DOHH2 (cell line): ENCODE results near the gene SPTBN1.

Experiments used
- H3F3A ChIP-seq: fragments of 200-600 bp; sonication (generic), shearing (Covaris generic); 2 replicates; pipeline ENCODE4 v1.6.0; 2016; ENCODE audit warnings: antibody characterized with exemption, mild to moderate bottlenecking; ENCODE audit not compliant: control insufficient read depth, insufficient read depth
- H3K27ac ChIP-seq: fragments of 200-600 bp; sonication (generic); 2 replicates; pipeline ENCODE4 v1.5.1; 2014; ENCODE audit warnings: low read depth, mild to moderate bottlenecking, low read length, moderate library complexity
- H3K27me3 ChIP-seq: fragments of 200-600 bp; sonication (generic); 2 replicates; pipeline ENCODE4 v1.6.1; 2014; ENCODE audit warnings: mild to moderate bottlenecking, low read length, mixed read lengths; ENCODE audit not compliant: control insufficient read depth
- H3K36me3 ChIP-seq: fragments of 200-600 bp; sonication (generic); 2 replicates; pipeline ENCODE4 v1.6.1; 2014; ENCODE audit warnings: mild to moderate bottlenecking, low read length, moderate library complexity, mixed read lengths; ENCODE audit not compliant: control insufficient read depth
- H3K4me1 ChIP-seq: fragments of 200-600 bp; sonication (generic); 2 replicates; pipeline ENCODE4 v1.6.1; 2014; ENCODE audit warnings: mild to moderate bottlenecking, low read length, mixed read lengths; ENCODE audit not compliant: control insufficient read depth
- H3K4me2 ChIP-seq: fragments of 200-600 bp; sonication (generic); 2 replicates; pipeline ENCODE4 v1.6.0; 2014; ENCODE audit warnings: mild to moderate bottlenecking, low read length, moderate library complexity
- H3K4me3 ChIP-seq: fragments of 200-600 bp; sonication (generic); 2 replicates; pipeline ENCODE4 v1.5.1; 2014; ENCODE audit warnings: mild to moderate bottlenecking, low read length, mixed read lengths
- H3K79me2 ChIP-seq: fragments of 200-600 bp; sonication (generic); 2 replicates; pipeline ENCODE4 v1.6.1; 2014; ENCODE audit warnings: mild to moderate bottlenecking, low read length, mixed read lengths; ENCODE audit not compliant: control insufficient read depth
- H3K9me2 ChIP-seq: fragments of 200-600 bp; sonication (generic); replicated peaks from 2 replicates; pipeline ENCODE4 v1.6.1; 2014; ENCODE audit warnings: mild to moderate bottlenecking, low read length, mixed read lengths; ENCODE audit not compliant: control insufficient read depth
- H3K9me3 ChIP-seq: fragments of 200-600 bp; sonication (generic); 2 replicates; pipeline ENCODE4 v1.6.1; 2014; ENCODE audit warnings: antibody characterized with exemption, low read length, mixed read lengths; ENCODE audit not compliant: control insufficient read depth, insufficient read depth
- H4K20me1 ChIP-seq: fragments of 200-600 bp; sonication (generic); 2 replicates; pipeline ENCODE4 v1.6.0; 2014; ENCODE audit warnings: low read depth, mild to moderate bottlenecking, antibody characterized with exemption, low read length, moderate library complexity; ENCODE audit not compliant: control insufficient read depth, insufficient read depth
- EZH2phosphoT487 ChIP-seq: fragments of 200-600 bp; sonication (generic); IDR thresholded peaks from 2 replicates; pipeline ENCODE4 v1.6.1; 2017; ENCODE audit warnings: borderline replicate concordance, mild to moderate bottlenecking, antibody characterized with exemption, low read length, moderate library complexity, mixed read lengths
- TF ChIP-seq, protein P1 (sequence below): fragments of 200-600 bp; sonication (generic); IDR thresholded peaks from one replicate; pipeline ENCODE4 v1.5.1; 2014; ENCODE audit warnings: antibody characterized with exemption, mild to moderate bottlenecking, low read depth, low read length; ENCODE audit not compliant: poor library complexity, severe bottlenecking

Gene SPTBN1

DNA sequence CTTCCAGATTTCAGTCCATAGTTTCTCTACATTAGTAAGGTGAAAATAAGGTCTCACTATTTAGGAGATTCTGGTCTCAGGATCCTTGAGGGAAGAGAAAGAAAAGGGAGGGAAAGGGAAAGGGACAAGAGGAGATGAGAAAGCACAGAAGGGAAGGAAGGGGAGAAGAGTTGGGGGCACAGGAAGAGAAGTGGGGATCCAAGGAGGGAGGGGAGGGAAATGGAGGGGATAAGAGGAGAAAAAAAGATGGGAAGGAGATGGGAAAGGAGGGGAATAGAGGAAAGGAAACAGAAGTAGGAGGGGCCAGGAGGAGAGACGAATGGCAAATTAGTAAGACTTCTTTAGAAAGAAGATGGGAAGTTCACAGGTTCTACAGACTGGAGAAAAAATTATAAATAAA, 39.2 kb upstream of the SPTBN1 start:
- Histone ChIP-seq H3K4me1 (no peaks in the 10 kb centered on the region), H3K36me3 (no peaks in the 10 kb centered on the region), H3K79me2 (no peaks in the 10 kb centered on the region), H3K9me2 (no peaks in the 10 kb centered on the region), H3K9me3 (no peaks in the 10 kb centered on the region), H3K27ac (no peak overlapping the region), H3K4me2 (no peak overlapping the region), H3K27me3 (no peaks in the 10 kb centered on the region), H3K4me3 (no peak overlapping the region), H4K20me1 (no peaks in the 10 kb centered on the region), H3F3A (no peaks in the 10 kb centered on the region)
- TF ChIP-seq EZH2phosphoT487, result no peak
- TF ChIP-seq, protein P1, sequence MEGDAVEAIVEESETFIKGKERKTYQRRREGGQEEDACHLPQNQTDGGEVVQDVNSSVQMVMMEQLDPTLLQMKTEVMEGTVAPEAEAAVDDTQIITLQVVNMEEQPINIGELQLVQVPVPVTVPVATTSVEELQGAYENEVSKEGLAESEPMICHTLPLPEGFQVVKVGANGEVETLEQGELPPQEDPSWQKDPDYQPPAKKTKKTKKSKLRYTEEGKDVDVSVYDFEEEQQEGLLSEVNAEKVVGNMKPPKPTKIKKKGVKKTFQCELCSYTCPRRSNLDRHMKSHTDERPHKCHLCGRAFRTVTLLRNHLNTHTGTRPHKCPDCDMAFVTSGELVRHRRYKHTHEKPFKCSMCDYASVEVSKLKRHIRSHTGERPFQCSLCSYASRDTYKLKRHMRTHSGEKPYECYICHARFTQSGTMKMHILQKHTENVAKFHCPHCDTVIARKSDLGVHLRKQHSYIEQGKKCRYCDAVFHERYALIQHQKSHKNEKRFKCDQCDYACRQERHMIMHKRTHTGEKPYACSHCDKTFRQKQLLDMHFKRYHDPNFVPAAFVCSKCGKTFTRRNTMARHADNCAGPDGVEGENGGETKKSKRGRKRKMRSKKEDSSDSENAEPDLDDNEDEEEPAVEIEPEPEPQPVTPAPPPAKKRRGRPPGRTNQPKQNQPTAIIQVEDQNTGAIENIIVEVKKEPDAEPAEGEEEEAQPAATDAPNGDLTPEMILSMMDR, result no peak

DNA sequence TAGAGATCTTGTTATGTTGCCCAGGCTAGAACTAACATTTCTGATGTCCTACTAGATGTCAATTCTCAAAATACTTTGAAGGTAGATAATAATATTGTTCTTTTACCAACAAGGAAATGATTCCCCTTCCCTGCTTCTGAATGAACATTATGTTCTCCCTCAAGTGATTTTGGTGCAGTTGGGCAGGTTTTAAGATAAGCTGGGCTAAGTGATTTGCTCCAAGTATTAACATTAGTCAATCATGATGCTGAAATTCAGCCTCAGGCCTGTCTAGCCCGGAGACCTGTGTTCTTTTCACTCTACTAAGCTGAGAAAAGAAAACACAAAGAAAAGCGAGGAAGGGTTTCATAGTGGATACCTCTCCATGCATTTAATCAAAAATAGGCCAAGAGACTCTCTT, 38.5 kb upstream of the SPTBN1 start:
- no peaks in the 10 kb centered on the region for H3K36me3 ChIP-seq
- H3K4me3 ChIP-seq, result no peak overlapping the region
- H3K9me3 ChIP-seq, result peaks cover 6% of the 10 kb centered on the region; the same call in 1 of the 2 replicates
- no peaks in the 10 kb centered on the region for H3K79me2 ChIP-seq
- H3F3A ChIP-seq, result no peaks in the 10 kb centered on the region
- H3K9me2 ChIP-seq, result no peaks in the 10 kb centered on the region
- no peak overlapping the region for H3K4me2 ChIP-seq
- H3K27me3 ChIP-seq, result no peaks in the 10 kb centered on the region
- H3K27ac ChIP-seq, result no peak overlapping the region
- no peaks in the 10 kb centered on the region for H3K4me1 ChIP-seq
- no peaks in the 10 kb centered on the region for H4K20me1 ChIP-seq
- TF ChIP-seq, protein P1, result no peak
- no peak for TF ChIP-seq EZH2phosphoT487

DNA sequence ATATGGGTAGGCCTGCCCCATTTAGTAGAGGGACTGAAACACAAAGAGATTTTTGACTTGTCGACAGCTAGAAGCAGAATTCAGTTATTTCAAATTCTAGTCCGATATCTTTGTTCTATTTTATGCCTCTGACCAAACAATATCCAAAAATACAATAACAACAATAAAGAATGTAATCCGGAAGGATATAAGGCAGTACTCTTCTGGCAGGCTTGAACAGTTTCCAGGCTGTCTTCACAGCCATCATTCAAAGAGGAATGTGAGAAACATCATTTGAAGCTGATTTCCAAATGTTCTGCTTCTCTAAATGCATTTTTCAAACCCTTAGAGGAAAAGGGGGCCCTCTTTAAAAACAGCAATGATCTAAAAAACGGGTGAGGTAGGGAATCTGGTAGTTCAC, 36.7 kb upstream of the SPTBN1 start:
- no peaks in the 10 kb centered on the region for H3K79me2 ChIP-seq
- no peaks in the 10 kb centered on the region for H3K27me3 ChIP-seq
- peaks cover 11% of the 10 kb centered on the region; the same call in 1 of the 2 replicates for H3K9me3 ChIP-seq
- TF ChIP-seq, protein P1, result no peak
- TF ChIP-seq EZH2phosphoT487, result no peak
- no peaks in the 10 kb centered on the region for H3K9me2 ChIP-seq
- H3K36me3 ChIP-seq, result no peaks in the 10 kb centered on the region
- no peak overlapping the region for H3K4me2 ChIP-seq
- no peak overlapping the region for H3K27ac ChIP-seq
- no peaks in the 10 kb centered on the region for H3F3A ChIP-seq
- no peak overlapping the region for H3K4me3 ChIP-seq
- H3K4me1 ChIP-seq, result no peaks in the 10 kb centered on the region
- H4K20me1 ChIP-seq, result no peaks in the 10 kb centered on the region
